Ovary (tissue), 9 donors: ENCODE data around the gene RGS10. TPM values are rescaled to one million over a fixed set of nuclear protein-coding genes. Genes with fewer than 3 reads are reported as not detected.
A peak's percentile ranks its signal among the peaks of the same experiment; 100 is the strongest.

Source experiments
- DNase-seq, 5 donors: peaks; one replicate each; pipeline ENCODE4 v3.0.0-alpha.2; 2019 to 2020
- H3K27ac ChIP-seq, 2 donors: fragments of 200-600 bp; one replicate each; pipeline versions ENCODE4 v1.5.1 to v1.8.0; 2019 to 2022
- H3K27me3 ChIP-seq: fragments of 200-600 bp; one replicate; pipeline ENCODE4 v1.8.0; 2022
- H3K36me3 ChIP-seq: fragments of 200-600 bp; sonication (generic); one replicate; pipeline ENCODE4 v1.5.1; 2019
- H3K4me1 ChIP-seq: one replicate; pipeline ENCODE4 v1.8.1; 2013; ENCODE audit warnings: mild to moderate bottlenecking, moderate library complexity; ENCODE audit not compliant: insufficient read depth
- H3K4me3 ChIP-seq: fragments of 200-600 bp; sonication (generic); one replicate; pipeline ENCODE4 v1.5.1; 2017
- H3K9me3 ChIP-seq, 2 donors: fragments of 200-600 bp in 1 of 2; sonication (generic) in 1 of 2; one replicate each; pipeline versions ENCODE4 v1.5.1 to v1.8.1; 2013 to 2019; ENCODE audit warnings: mild to moderate bottlenecking in 1 of 2, moderate library complexity in 1 of 2
- EP300 ChIP-seq: sonication (generic); formaldehyde crosslinking; IDR thresholded peaks from one replicate; pipeline ENCODE4 v1.6.1; 2017; ENCODE audit warnings: antibody characterized with exemption
- POLR2A ChIP-seq: fragments of 450-650 bp; IDR thresholded peaks from one replicate; pipeline ENCODE4 v1.6.1; 2017; ENCODE audit warnings: antibody characterized with exemption, mild to moderate bottlenecking, moderate library complexity
- WGBS, 3 donors: extraction: QIAGEN DNeasy Blood & Tissue Kit in 1 of 3; methylation state at CpG; one replicate each; pipeline versions ENCODE4 v1.1.5 to v1.1.7; 2013 to 2017; 5-methylcytosine and 5-hydroxymethylcytosine counted together
- intact Hi-C, 4 donors: fragments of 100-400 bp; cut with DNase I; formaldehyde crosslinking; loops; one replicate each; pipeline versions ENCODE4 v1.11.0 to v1.15.1; 2022 to 2023
- polyA plus RNA-seq, 2 donors: library from polyadenylated mRNA; stranded (reverse); fragments of 200-250 nt in 1 of 2; fragments of 350-450 nt in 1 of 2; fragmentation: Illumina TruSeq in 1 of 2; extraction: RNeasy Lipid Tissue Mini Kit (QIAGEN cat#74804) in 1 of 2; gene quantifications; one replicate each; pipeline ENCODE4 v1.2.3, GENCODE V29; 2013 to 2014
- total RNA-seq, 7 donors: library from RNA; depleted of rRNA in 2 of 7; stranded (reverse); fragments of >200 nt in 2 of 7; fragmentation: NEBNext Ultra II Directional in 3 of 7; extraction: Animal tissue kit (Norgen Biotek cat#: 25700) in 3 of 7; gene quantifications; one replicate each; pipeline versions ENCODE4 v1.1.0 to v1.2.4, GENCODE V29; 2016 to 2023
- TF ChIP-seq, protein P1 (sequence below), 3 donors: fragments of 450-650 bp in 2 of 3; fragments of 200-600 bp in 1 of 3; IDR thresholded peaks; one replicate each; pipeline versions ENCODE4 v1.5.1 to v1.8.0; 2016 to 2022; ENCODE audit warnings: antibody characterized with exemption in 3 of 3, mild to moderate bottlenecking in 1 of 3
- donor health status: DM: no; HTN: no; CAD: no; lungs with moderate emphysema.
- donor health status: DM: no; HTN: no; CAD: no.
- donor health status: Bipolar disorder and iron deficiency.
- donor health status: DM: yes; HTN: yes; CAD: no.
- donor health status: DM: no; HTN: no; CAD: no.
- donor health status: DM: yes; HTN: yes; CAD: no.

The RGS10 gene
- total and polyA plus RNA-seq, 9 donors, result 7.6 to 63.3 (median 20.4) TPM

- no peak for DNase-seq
- Histone ChIP-seq H3K27me3 (no peaks in the 10 kb centered on the region), H3K4me1 (peaks cover 5% of the 10 kb centered on the region), H3K9me3 (no peaks in the 10 kb centered on the region), H3K27ac (no peak overlapping the region), H3K4me3 (no peak overlapping the region), H3K36me3 (no peaks in the 10 kb centered on the region)
- 89 to 94% (median 93%) methylated on average over 23 of the region's 23 CpGs for WGBS, 3 donors
- TF ChIP-seq, protein P1, sequence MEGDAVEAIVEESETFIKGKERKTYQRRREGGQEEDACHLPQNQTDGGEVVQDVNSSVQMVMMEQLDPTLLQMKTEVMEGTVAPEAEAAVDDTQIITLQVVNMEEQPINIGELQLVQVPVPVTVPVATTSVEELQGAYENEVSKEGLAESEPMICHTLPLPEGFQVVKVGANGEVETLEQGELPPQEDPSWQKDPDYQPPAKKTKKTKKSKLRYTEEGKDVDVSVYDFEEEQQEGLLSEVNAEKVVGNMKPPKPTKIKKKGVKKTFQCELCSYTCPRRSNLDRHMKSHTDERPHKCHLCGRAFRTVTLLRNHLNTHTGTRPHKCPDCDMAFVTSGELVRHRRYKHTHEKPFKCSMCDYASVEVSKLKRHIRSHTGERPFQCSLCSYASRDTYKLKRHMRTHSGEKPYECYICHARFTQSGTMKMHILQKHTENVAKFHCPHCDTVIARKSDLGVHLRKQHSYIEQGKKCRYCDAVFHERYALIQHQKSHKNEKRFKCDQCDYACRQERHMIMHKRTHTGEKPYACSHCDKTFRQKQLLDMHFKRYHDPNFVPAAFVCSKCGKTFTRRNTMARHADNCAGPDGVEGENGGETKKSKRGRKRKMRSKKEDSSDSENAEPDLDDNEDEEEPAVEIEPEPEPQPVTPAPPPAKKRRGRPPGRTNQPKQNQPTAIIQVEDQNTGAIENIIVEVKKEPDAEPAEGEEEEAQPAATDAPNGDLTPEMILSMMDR (IDR thresholded peaks at IDR 0.05), result no peak
- no peak for TF ChIP-seq EP300
- TF ChIP-seq POLR2A, result no peak
- intact Hi-C loops, result no loop called here
Measured at GRCh38 chr10:119455609-119456434, 86.7 kb downstream of the RGS10 start.

DNA sequence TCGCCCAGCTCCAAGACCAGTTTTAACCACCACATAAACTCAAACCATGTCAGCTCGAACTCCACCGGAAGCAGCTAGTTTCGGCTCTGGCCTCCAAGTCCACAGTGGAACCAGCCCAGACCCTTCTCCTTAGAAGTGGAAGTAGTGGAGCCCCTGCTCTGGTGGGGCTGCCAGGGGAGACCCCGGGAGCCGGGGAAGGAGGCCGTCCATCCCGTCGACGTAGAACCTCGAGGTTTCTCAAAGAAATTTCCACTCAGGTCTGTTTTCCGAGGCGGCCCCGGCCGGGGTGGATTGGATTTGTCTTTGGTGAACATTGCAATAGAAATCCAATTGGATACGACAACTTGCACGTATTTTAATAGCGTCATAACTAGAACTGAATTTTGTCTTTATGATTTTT lies 87.5 kb downstream of the RGS10 start:
- no peaks in the 10 kb centered on the region for H3K36me3 ChIP-seq
- 91 to 94% (median 93%) methylated on average over 18 of the region's 18 CpGs for WGBS, 3 donors
- peak in 1 of 5 donors; percentile 33 for DNase-seq

GRCh38 chr10:119454316-119454715 lies 88.2 kb downstream of the RGS10 start:
- TF ChIP-seq EP300 (no peak), POLR2A (no peak)
- TF ChIP-seq, protein P1 (IDR thresholded peaks at IDR 0.05), result no peak
- no peaks in the 10 kb centered on the region for H3K36me3 ChIP-seq
- intact Hi-C loops, result no loop called here
- no peak overlapping the region for H3K4me3 ChIP-seq
- H3K27ac ChIP-seq, result no peak overlapping the region
- no peaks in the 10 kb centered on the region for H3K27me3 ChIP-seq
- WGBS, 3 donors, result 81 to 86% (median 86%) methylated on average over 13 of the region's 13 CpGs
- H3K4me1 ChIP-seq, result peaks cover 8% of the 10 kb centered on the region
- H3K9me3 ChIP-seq, result no peaks in the 10 kb centered on the region
- DNase-seq, result no peak

More for the DNA sequence above, 87.5 kb downstream of the RGS10 start:
- TF ChIP-seq EP300, result no peak
- no peak for TF ChIP-seq POLR2A
- TF ChIP-seq, protein P1 (IDR thresholded peaks at IDR 0.05), result no peak
- H3K4me3 ChIP-seq, result no peak overlapping the region
- no peaks in the 10 kb centered on the region for H3K27me3 ChIP-seq
- no peaks in the 10 kb centered on the region for H3K9me3 ChIP-seq
- H3K4me1 ChIP-seq, result peaks cover 5% of the 10 kb centered on the region
- intact Hi-C loops, result no loop called here
- H3K27ac ChIP-seq, result no peak overlapping the region

- H3K27ac ChIP-seq, result no peak overlapping the region
- intact Hi-C loops, result no loop called here
- H3K4me1 ChIP-seq, result peaks cover 12% of the 10 kb centered on the region
- no peaks in the 10 kb centered on the region for H3K9me3 ChIP-seq
- no peaks in the 10 kb centered on the region for H3K27me3 ChIP-seq
- no peak overlapping the region for H3K4me3 ChIP-seq
- no peak for TF ChIP-seq EP300
- TF ChIP-seq, protein P1 (IDR thresholded peaks at IDR 0.05), result no peak
- no peak for TF ChIP-seq POLR2A
- DNase-seq, result no peak
- WGBS, 3 donors, result 89 to 91% (median 91%) methylated on average over 11 of the region's 11 CpGs
- no peaks in the 10 kb centered on the region for H3K36me3 ChIP-seq
Measured at GRCh38 chr10:119453313-119453712, 89.2 kb downstream of the RGS10 start.
